Endothelial cell of umbilical vein (primary cell): Measurements from ENCODE around the gene MS4A14. TPM values are rescaled to one million over a fixed set of nuclear protein-coding genes. Genes with fewer than 3 reads are reported as not detected.

Experiments used
- BruUV-seq: library from RNA; stranded (reverse); fragments of 400-500 nt; replicated peaks from 2 replicates; lab custom pipeline; 2021; lab: Mats Ljungman, UMichigan
- CTCF ChIA-PET: fragments of 300-600, 350-600 bp; sonication (Branson Sonifier 250); formaldehyde crosslinking; loops from one replicate; lab custom pipeline; 2021; ENCODE audit warnings: antibody characterized with exemption, inconsistent platforms; lab: Charles Lee
- POLR2A ChIA-PET: fragments of 300-600, 350-600 bp; sonication (Branson Sonifier 250); formaldehyde crosslinking; loops from one replicate; lab custom pipeline; 2021; ENCODE audit warnings: antibody characterized with exemption, inconsistent platforms; lab: Charles Lee
- DNase-seq: peaks from one replicate; pipeline ENCODE4 v3.0.0-alpha.2; 2011; ENCODE audit warnings: low read depth, low spot score
- FAIRE-seq: peaks from 2 replicates; lab custom pipeline; 2011; peaks lifted over from hg19 to GRCh38; lab: Jason Lieb, UNC
- H2AFZ ChIP-seq: 2 replicates; pipeline ENCODE4 v1.6.0; 2012; ENCODE audit warnings: low read depth, low read length, control low read depth, inconsistent platforms
- H3K27ac ChIP-seq: 2 replicates; pipeline ENCODE4 v1.5.1; 2011; ENCODE audit warnings: low read depth, mild to moderate bottlenecking, control low read depth, low read length, moderate library complexity; ENCODE audit not compliant: insufficient read depth
- H3K27me3 ChIP-seq, 2 experiments: 2 replicates each; pipeline versions ENCODE4 v1.6.0 to v1.6.1; 2011; ENCODE audit warnings: low read length in 2 of 2, mixed read lengths in 1 of 2; ENCODE audit not compliant: control insufficient read depth in 2 of 2, insufficient read depth in 2 of 2
- H3K36me3 ChIP-seq, 2 experiments: 2 replicates in 1 of 2; 3 replicates in 1 of 2; pipeline ENCODE4 v1.5.1; 2011; ENCODE audit warnings: low read length in 2 of 2, mild to moderate bottlenecking in 1 of 2, moderate library complexity in 1 of 2; ENCODE audit not compliant: control insufficient read depth in 2 of 2, insufficient read depth in 2 of 2; ENCODE audit errors: extremely low read depth in 1 of 2
- H3K4me1 ChIP-seq: 3 replicates; pipeline ENCODE4 v1.5.1; 2011; ENCODE audit warnings: mild to moderate bottlenecking, low read length; ENCODE audit not compliant: control insufficient read depth, insufficient read depth; ENCODE audit errors: extremely low read depth
- H3K4me2 ChIP-seq: 2 replicates; pipeline ENCODE4 v1.6.1; 2011; ENCODE audit warnings: low read length, control low read depth, mixed read lengths; ENCODE audit not compliant: insufficient read depth
- H3K4me3 ChIP-seq, 3 experiments: fragments of 200-600 bp in 1 of 3; sonication (generic), shearing (Covaris generic) in 1 of 3; replicated peaks in 1 of 3; 2 replicates each; pipeline ENCODE4 v1.5.1; 2011 to 2016; ENCODE audit warnings: control low read depth in 3 of 3, low read length in 3 of 3, mild to moderate bottlenecking in 2 of 3, inconsistent platforms in 1 of 3, low read depth in 1 of 3, moderate library complexity in 1 of 3; ENCODE audit not compliant: insufficient read depth in 1 of 3
- H3K79me2 ChIP-seq: 2 replicates; pipeline ENCODE4 v1.6.0; 2012; ENCODE audit warnings: low read length, inconsistent platforms; ENCODE audit not compliant: control insufficient read depth, insufficient read depth
- H3K9ac ChIP-seq: replicated peaks from 2 replicates; pipeline ENCODE3; 2011; ENCODE audit warnings: low read length, control low read depth; ENCODE audit not compliant: insufficient read depth; ENCODE audit errors: extremely low read depth
- H3K9me1 ChIP-seq: replicated peaks from 3 replicates; pipeline ENCODE4 v1.6.0; 2011; ENCODE audit warnings: mild to moderate bottlenecking, low read length; ENCODE audit not compliant: control insufficient read depth, insufficient read depth; ENCODE audit errors: extremely low read depth
- H3K9me3 ChIP-seq: replicated peaks from 2 replicates; pipeline ENCODE4 v1.5.1; 2012; ENCODE audit warnings: low read length, inconsistent platforms; ENCODE audit not compliant: control insufficient read depth, insufficient read depth
- H4K20me1 ChIP-seq: replicated peaks from 2 replicates; pipeline ENCODE3; 2011; ENCODE audit warnings: mild to moderate bottlenecking, low read length; ENCODE audit not compliant: control insufficient read depth, insufficient read depth; ENCODE audit errors: extremely low read depth
- EZH2 ChIP-seq: IDR thresholded peaks from 2 replicates; pipeline ENCODE4 v1.6.1; 2012; ENCODE audit warnings: borderline replicate concordance, low read depth, mild to moderate bottlenecking, moderate library complexity, low read length, inconsistent platforms; ENCODE audit not compliant: severe bottlenecking
- FOS ChIP-seq: IDR thresholded peaks from 2 replicates; pipeline ENCODE4 v1.6.1; 2011; ENCODE audit warnings: mild to moderate bottlenecking, low read length, moderate library complexity, borderline replicate concordance; ENCODE audit not compliant: insufficient read depth
- GATA2 ChIP-seq: IDR thresholded peaks from 2 replicates; pipeline ENCODE4 v1.7.0; 2011; ENCODE audit warnings: low read depth, mild to moderate bottlenecking, moderate library complexity, mixed read lengths, low read length; ENCODE audit not compliant: insufficient read length, insufficient read depth
- JUN ChIP-seq: IDR thresholded peaks from 2 replicates; pipeline ENCODE4 v1.6.1; 2011; ENCODE audit warnings: borderline replicate concordance, low read depth; ENCODE audit not compliant: insufficient read length, insufficient read depth
- MYC ChIP-seq: IDR thresholded peaks from one replicate; pipeline ENCODE4 v1.6.1; 2011; ENCODE audit warnings: mild to moderate bottlenecking, low read depth, low read length
- POLR2A ChIP-seq: IDR thresholded peaks from 2 replicates; pipeline ENCODE4 v1.6.1; 2012; ENCODE audit warnings: low read depth, mild to moderate bottlenecking, control low read depth, low read length
- POLR2AphosphoS5 ChIP-seq: IDR thresholded peaks from 2 replicates; pipeline ENCODE4 v1.6.1; 2012; ENCODE audit warnings: low read depth, mild to moderate bottlenecking, control low read depth, low read length, moderate library complexity; ENCODE audit not compliant: insufficient read depth
- dilution Hi-C: fragments of 300-500 bp; cut with MboI; formaldehyde crosslinking; loops from one replicate; pipeline ENCODE4 v1.15.0; 2019; ENCODE audit warnings: low sequenced_read_pairs; ENCODE audit not compliant: extremely low pct_ligation_motif_present
- intact Hi-C: fragments of 100-400 bp; cut with micrococcal nuclease; formaldehyde crosslinking; loops from one replicate; pipeline ENCODE4 v1.10.0; 2022
- polyA plus RNA-seq, 4 experiments: library from polyadenylated mRNA; depleted of rRNA in 3 of 4; stranded (reverse) in 3 of 4; unstranded in 1 of 4; fragments of >200 nt; gene quantifications; 2 replicates each; pipeline versions ENCODE4 v1.2.1 to v1.2.3, GENCODE V29; 2011 to 2012; ENCODE audit warnings: missing spikeins in 1 of 4
- total RNA-seq: library from RNA; stranded (reverse); gene quantifications from 2 replicates; pipeline ENCODE4 v1.2.3, GENCODE V29; 2021
- TF ChIP-seq, protein P1 (sequence below): IDR thresholded peaks from 2 replicates; pipeline ENCODE4 v1.6.1; 2011; ENCODE audit not compliant: insufficient read depth, insufficient read length
- TF ChIP-seq, protein P2 (sequence below), 2 donors: IDR thresholded peaks; 1 replicate in 1 of 2; 2 replicates in 1 of 2; pipeline ENCODE4 v1.5.1; 2011; ENCODE audit warnings: low read length in 2 of 2, mild to moderate bottlenecking in 2 of 2, moderate library complexity in 2 of 2, control low read depth in 1 of 2, inconsistent platforms in 1 of 2, low read depth in 1 of 2; ENCODE audit not compliant: insufficient read depth in 1 of 2; ENCODE audit errors: extremely low read depth in 1 of 2

MS4A14 gene
- total and polyA plus RNA-seq, 2 donors (not counting 3 experiments of a cell fraction or from before 2014, with no cell fraction given): not detected

DNA sequence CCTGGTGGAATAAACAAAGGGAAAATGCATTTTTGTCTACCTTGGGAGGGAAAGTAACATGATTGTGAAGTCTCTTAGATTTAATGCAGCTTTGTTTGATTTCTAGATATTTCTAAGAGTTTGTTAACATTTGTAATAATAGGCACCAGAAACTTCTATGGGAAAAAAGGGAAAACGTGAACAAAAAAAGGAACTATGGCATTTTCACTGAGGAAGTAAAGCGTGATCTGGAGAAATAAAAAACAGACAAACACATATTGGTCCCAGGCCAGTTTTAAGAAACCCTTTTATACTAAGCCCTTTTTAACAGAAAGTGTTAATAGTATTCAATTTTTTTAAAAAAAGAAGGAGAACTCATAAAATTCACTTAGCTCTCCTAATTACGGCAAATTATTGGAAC, 24.9 kb upstream of the MS4A14 start:
- no peaks in the 10 kb centered on the region for H4K20me1 ChIP-seq
- intact Hi-C loops: loop anchor here (2.0 kb wide), 1 partner anchor 203 kb away; no protein-coding TSS in a partner anchor
- no peak overlapping the region for H3K4me3 ChIP-seq
- peaks cover 3 to 6% of the 10 kb centered on the region in 2 experiments for H3K27me3 ChIP-seq
- no peak overlapping the region for H3K9ac ChIP-seq
- FAIRE-seq: no peak
- no peak overlapping the region for H2AFZ ChIP-seq
- TF ChIP-seq FOS (no peak), JUN (no peak), EZH2 (no peak), POLR2A (no peak), MYC (no peak), POLR2AphosphoS5 (no peak), GATA2 (no peak)
- TF ChIP-seq, protein P1, sequence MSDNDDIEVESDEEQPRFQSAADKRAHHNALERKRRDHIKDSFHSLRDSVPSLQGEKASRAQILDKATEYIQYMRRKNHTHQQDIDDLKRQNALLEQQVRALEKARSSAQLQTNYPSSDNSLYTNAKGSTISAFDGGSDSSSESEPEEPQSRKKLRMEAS: no peak
- TF ChIP-seq, protein P2, sequence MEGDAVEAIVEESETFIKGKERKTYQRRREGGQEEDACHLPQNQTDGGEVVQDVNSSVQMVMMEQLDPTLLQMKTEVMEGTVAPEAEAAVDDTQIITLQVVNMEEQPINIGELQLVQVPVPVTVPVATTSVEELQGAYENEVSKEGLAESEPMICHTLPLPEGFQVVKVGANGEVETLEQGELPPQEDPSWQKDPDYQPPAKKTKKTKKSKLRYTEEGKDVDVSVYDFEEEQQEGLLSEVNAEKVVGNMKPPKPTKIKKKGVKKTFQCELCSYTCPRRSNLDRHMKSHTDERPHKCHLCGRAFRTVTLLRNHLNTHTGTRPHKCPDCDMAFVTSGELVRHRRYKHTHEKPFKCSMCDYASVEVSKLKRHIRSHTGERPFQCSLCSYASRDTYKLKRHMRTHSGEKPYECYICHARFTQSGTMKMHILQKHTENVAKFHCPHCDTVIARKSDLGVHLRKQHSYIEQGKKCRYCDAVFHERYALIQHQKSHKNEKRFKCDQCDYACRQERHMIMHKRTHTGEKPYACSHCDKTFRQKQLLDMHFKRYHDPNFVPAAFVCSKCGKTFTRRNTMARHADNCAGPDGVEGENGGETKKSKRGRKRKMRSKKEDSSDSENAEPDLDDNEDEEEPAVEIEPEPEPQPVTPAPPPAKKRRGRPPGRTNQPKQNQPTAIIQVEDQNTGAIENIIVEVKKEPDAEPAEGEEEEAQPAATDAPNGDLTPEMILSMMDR (IDR thresholded peaks at IDR 0.05; ENCODE audit: extremely low read depth in 1 of 2, insufficient read depth in 1 of 2, low read depth in 1 of 2, low read length in 2 of 2): no peak
- ChIA-PET POLR2A (no interaction called here), CTCF (interaction anchor here (1.4 to 3.4 kb wide), 5 partner anchors 8 to 248 kb away, joined by 5 to 25 read pairs (median 10); no protein-coding TSS in a partner anchor)
- H3K79me2 ChIP-seq: no peaks in the 10 kb centered on the region
- peaks cover 16% of the 10 kb centered on the region for H3K4me1 ChIP-seq
- dilution Hi-C loops: no loop called here
- H3K9me3 ChIP-seq: no peaks in the 10 kb centered on the region
- peak overlapping the region; percentile 43 for H3K4me2 ChIP-seq
- no peaks in the 10 kb centered on the region for H3K9me1 ChIP-seq
- no TSS peak for BruUV-seq
- DNase-seq: no peak
- peak overlapping the region; percentile 35 for H3K27ac ChIP-seq
- H3K36me3 ChIP-seq: no peaks in the 10 kb centered on the region
